Hematopoietic multipotent progenitor cell treated with erythropoietin and hydrocortisone succinate and interleukin-3 and kit ligand, for 6 days (in vitro differentiated cells): ENCODE measurements around the gene RASGEF1B.
"Not testable (repeated sequence)": the region's sequence is repeated elsewhere in the genome, so short reads cannot be mapped to it uniquely, and the experiment has no call there.

Experiments used
- DNase-seq: peaks from one replicate; pipeline ENCODE4 v3.0.0-alpha.2; 2015

RASGEF1B gene

DNA sequence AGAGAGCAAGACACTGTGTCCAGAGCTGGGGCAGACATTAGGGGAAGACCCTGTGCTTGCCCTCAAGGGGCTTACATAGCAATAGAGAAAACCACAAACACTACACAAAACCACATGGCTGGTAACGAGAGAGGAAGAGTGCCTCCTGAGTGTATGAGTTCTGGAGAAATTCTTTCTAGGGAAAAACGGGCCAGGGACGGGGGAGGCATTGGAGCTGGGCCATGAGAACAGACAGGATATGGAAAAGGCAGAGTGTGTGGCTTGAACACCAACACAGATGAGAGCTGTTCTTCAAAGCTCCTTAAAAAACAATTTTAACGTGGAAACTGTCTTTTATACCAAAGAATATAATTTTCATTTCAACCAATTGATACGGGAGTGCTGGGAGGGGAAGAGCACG is 42.7 kb downstream of the RASGEF1B start:
- no peak for DNase-seq

DNA sequence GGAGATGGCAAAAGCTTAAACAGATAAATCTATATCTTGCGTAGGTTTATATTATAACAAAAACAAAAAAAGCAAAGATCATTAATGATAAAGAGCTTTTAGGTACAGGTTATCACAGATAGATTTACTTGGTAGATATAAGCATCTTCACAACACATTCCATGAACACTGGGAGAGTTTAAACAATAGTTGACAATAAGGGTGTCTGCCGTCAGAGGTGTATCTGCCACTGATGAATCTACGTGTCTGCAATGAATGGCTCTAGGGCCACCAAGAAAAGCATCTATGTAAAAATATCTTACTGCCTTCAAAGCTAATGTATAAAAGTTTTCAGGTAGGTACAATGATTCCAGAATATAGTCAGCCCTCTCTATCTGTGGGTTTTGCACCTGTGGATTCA is 43.7 kb downstream of the RASGEF1B start:
- no peak for DNase-seq

GRCh38 chr4:81427344-81427821 is 44.3 kb downstream of the RASGEF1B start:
- no peak for DNase-seq

DNA sequence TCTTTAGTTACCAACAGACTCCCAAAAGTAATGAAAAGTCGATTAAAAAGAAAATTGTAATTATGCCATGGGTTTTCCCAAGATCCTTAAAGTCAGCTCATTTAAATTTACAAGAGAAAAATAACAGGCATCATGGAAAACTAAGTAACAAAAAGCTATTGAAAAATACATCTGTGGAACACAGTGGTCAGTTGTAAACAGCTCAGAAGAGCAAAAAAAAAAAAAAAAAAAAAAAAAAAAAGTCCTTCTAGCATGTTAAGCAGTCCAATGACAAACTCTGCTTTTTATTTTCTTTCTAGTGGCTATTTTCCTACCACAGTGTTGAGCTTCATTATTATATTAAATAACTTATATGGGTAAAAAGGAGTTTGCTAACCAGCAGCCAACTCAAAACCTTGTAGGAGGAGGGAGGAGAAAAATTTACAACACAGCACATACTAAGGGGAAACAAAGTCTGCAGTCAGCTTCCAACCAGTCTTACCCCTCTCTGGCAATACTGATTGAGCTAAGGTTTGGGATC is 44.9 kb downstream of the RASGEF1B start:
- DNase-seq: no peak

DNA sequence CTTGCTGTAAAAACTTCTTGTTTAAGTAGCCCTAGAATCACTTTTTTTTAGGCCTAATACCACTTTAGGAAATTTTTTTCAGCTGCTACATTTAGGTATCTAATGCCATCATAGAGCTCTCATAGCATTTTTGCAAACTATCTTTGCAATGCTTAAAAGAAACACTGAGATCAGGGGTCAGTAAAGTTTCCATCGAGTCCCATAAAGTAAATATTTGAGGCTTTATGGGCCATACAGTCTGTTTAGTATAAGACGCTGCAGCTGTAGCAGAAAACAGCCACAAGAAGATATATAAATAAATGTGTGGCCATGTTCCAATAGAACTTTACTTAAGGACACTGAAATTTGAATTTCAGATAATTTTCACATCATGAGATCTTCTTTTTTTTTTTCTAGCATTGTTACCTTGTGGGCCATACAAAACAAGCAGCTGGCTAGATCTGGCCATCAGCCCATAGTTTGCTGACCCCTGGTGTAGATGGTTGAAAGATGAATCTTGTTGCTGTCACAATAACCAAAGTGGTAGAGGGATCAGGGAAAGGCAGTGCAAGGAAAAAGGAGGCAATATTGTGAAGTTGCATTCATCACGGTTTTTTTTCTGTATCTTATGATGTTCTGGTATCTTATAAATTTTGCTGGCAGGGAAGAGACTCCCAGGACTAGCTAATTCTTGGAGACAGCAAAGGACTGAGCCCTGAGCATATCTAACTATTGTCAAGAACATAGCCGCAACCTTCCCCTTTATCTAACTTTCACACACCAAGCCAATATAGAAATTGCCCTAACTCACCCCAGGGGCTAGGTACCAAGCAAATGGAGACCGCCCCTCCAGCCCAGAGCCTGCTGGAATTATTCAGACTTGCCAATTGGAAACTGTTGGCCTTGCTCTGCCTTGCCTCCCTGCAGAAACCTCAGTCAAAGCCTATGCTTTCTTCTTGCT is 46.6 kb downstream of the RASGEF1B start:
- peak; percentile 66 for DNase-seq

DNA sequence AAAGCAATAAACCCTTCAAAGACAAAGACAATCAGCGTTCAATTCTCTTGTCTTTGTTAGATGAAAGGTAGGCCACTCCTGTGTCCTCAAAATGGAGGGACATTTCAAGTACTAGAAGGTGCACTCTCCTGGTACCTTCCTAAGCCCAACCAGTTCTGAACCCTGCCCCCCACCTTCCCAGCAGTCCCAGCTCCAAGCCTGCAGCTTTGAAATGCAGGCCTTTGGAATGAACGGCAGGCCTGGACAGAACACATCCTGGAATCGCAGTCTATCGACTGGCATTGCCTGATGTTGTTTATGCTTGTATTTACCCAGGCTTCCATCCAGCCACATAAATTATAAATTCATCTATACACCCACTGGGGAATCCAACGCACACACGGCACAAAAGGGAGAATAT is 47.4 kb downstream of the RASGEF1B start:
- DNase-seq: no peak

GRCh38 chr4:81422595-81422994 is 49.1 kb downstream of the RASGEF1B start:
- DNase-seq: peak; percentile 34

- DNase-seq: peak; percentile 99
Observed at GRCh38 chr4:81421346-81422218, 50.1 kb downstream of the RASGEF1B start.

DNA sequence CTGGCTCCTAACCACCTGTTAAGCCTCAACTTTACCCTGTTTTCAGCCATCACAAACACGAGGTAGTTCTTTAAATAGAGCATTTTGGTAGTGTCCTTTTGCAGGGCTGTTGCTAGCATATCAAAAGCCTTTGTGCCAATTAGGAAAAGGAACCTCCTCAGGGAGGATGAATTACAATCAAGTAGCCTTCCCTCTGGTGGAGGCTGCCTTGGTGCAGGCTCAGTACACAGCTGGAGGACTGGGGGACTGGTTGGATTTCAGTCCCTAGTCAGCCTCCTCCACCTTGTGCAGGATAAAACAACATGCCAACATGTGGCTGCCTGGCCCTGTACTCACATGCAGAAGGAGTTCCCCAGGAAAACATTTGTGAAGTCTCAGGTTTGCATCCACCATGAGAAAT is 53.1 kb downstream of the RASGEF1B start:
- no peak for DNase-seq

DNA sequence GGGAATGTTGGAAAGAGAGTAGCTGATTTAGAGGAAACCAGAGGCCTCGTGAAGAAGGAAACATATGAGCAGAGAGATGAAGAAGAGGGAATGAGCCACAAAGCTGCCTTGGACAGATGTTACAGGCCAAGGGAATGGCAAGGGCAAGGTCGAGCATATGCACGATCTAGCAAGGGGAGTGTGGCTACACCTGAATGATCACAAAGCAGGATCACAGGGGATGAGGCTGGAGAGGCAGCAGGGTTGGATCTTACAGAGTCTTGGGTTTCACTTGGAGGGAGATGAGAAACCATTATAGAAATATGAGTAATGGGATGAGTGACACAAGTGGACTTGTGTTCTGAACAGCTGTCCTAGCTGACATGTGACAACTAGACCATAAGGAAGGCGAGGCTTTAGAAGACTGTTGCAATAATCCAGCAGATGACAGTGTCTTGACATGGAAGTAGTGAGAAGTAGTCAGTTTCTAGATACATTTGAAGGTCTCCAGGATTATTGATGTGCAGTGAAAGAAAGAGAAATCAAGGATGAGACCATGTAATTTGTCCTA is 58.7 kb downstream of the RASGEF1B start:
- DNase-seq: no peak

DNA sequence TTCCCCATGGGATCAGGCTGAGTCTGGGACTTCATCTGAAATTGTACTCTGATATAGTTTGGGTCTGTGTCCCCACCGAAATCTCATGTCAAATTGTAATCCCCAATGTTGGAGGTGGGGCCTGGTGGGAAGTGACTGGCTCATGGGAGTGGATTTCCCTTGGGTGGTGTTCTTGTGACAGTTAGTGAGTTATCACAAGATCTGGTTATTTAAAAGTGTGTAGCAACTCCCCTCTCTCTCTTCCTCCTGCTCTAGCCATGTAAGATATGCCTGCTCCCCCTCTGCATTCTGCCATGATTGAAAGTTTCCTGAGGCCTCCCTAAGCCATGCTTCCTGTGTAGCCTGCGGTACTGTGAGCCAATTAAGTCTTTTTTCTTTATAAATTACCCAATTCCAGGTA is 61.0 kb downstream of the RASGEF1B start:
- DNase-seq: no peak

DNA sequence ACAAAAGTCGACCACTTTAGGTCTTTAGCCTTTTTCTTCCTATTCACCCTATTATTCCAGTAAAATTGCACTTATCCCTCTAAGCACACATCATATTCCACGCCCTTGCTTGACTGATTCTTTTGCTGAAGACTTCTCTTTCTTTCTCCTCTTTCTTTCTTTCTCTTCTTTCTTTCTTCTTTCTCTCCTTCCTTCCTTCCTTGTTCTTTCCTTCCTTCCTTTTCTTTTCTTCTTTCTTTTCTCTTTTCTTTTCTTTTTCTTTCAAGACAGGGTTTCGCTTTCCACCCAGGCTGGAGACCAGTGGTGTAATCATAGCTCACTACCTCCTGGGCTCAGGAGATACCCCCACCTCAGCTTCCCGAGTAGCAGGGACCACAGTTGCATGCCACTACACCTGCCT is 61.9 kb downstream of the RASGEF1B start:
- no peak for DNase-seq

- DNase-seq: no peak
Observed at GRCh38 chr4:81408341-81408740, 63.4 kb downstream of the RASGEF1B start.

GRCh38 chr4:81407726-81408125 is 64.0 kb downstream of the RASGEF1B start:
- no peak for DNase-seq

DNA sequence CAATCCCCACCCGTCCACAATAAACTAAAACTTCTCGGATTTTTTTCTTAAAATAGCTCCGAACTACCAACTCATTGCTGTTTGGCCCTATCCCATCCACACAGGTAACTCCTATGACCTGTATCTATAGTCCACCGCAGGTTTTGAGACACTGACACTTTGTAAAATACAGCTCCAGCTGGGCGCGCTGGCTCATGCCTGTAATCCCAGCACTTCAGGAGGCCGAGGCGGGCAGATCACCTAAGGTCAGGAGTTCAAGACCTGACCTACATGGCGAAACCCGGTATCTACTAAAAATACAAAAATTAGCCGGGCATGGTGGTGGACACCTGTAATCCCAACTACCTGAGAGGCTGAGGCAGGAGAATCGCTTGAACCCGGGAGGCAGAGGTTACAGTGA is 65.2 kb downstream of the RASGEF1B start:
- not testable (repeated sequence) for DNase-seq

DNA sequence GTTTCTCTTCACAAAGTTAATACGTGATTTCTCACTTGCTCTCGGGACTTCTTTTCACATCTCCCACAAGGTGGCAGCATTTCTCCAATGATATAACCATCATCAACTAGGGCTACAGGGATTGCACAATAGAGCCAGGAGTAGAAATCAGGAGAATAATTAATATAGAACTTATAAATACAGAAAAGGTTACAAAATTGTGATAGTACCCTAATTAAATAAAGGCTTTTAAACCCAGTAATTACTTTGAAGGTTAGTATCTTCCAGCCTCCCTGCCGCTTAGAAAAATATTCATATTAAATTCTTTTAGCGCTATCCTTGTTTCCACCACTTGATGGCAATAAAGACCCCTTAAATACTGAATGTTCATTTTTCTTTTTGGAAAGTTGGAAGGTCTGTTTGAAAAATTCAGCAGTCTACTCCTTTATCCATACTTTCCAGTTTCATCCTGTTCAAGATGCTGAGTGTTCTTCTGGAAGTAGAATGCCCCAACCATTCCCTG is 65.8 kb downstream of the RASGEF1B start:
- peak; percentile 96 for DNase-seq

DNA sequence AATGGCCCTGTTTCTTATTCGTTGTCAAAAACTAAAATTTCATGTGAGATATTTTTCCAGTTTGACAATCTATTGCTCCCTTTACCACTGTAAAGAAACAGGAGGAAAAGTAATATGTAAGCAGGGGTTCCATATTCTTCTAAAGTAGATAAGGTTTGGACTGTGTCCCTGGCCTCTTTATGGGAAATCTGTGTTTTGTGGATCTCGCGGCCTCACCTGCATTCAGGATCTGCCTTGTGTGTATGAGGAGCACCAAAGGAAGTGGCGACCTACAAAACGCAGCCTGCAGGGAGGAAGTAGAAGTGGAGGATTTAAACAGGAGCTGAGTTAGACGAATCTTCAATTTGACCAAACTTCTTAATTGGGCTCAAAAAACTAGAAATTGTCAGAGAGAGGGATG is 67.0 kb downstream of the RASGEF1B start:
- no peak for DNase-seq

- DNase-seq: no peak
Observed at GRCh38 chr4:81404294-81404693, 67.4 kb downstream of the RASGEF1B start.

GRCh38 chr4:81399306-81400086 is 72.2 kb downstream of the RASGEF1B start:
- no peak for DNase-seq

DNA sequence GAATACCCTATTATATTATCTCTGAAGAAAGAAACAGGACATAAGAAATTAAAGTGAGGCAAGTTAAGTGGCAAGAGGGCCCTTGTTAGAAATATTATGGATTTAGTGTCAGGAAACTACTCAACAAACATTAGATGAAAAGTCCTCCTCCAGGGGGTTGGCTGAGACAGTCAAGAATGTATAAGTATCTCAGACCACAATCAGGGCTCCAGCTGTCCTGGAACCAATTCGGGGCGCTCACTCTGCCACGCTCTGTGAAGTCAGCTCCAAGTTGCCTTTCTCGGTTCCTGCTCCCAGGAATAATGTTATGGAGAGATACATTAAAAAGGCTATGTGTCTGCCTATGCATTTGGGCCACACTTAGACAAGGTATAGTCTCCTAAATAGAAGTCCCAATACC is 73.3 kb downstream of the RASGEF1B start:
- no peak for DNase-seq

DNA sequence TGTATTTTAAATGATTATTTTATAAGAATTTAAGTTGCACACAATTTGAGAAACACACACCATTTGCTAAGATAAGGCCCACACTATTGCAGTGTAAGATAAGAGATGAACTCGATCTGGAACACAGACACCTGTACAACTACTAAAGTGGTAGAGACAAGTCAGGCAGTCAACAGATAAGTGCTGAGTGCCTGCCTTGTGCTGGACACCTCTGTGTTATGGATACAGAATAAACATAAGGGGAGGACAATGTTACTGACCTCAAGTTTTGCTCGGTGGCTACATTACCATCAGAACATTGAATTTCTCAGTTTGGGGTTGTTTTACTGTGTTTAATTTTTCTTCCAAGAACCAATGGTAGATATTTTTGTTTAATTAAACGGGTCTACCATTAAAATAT is 74.1 kb downstream of the RASGEF1B start:
- DNase-seq: no peak

GRCh38 chr4:81395239-81395638 is 76.5 kb downstream of the RASGEF1B start:
- no peak for DNase-seq
